Liver (tissue), 3 donors: Measurements from ENCODE around the gene RMND5A.

Experiments used
- ATF3 ChIP-seq: IDR thresholded peaks from 2 replicates; pipeline ENCODE4 v1.6.1; 2016; ENCODE audit warnings: antibody characterized with exemption
- CTCF ChIP-seq: fragments of 150-350 bp; IDR thresholded peaks from 2 replicates; pipeline ENCODE4 v1.5.1; 2017; ENCODE audit warnings: improper control_type of control experiment, low read depth, low read length; ENCODE audit not compliant: missing input control
- EGR1 ChIP-seq, 2 donors: IDR thresholded peaks; 2 replicates each; pipeline ENCODE4 v1.6.1; 2016 to 2018; ENCODE audit warnings: antibody characterized with exemption in 2 of 2, low read depth in 2 of 2
- GABPA ChIP-seq, 2 donors: IDR thresholded peaks in 1 of 2; conservative IDR thresholded peaks in 1 of 2; 2 replicates each; pipeline ENCODE4 v1.6.1; 2016; ENCODE audit warnings: antibody characterized with exemption in 2 of 2, mild to moderate bottlenecking in 1 of 2, moderate library complexity in 1 of 2
- HNF4A ChIP-seq, 2 donors: conservative IDR thresholded peaks; 2 replicates each; pipeline ENCODE4 v1.6.1; 2016; ENCODE audit warnings: antibody characterized with exemption in 2 of 2, mild to moderate bottlenecking in 2 of 2
- HNF4G ChIP-seq: IDR thresholded peaks from 2 replicates; pipeline ENCODE4 v1.6.1; 2016; ENCODE audit warnings: antibody characterized with exemption
- JUND ChIP-seq, 2 donors: IDR thresholded peaks; 2 replicates each; pipeline ENCODE4 v1.6.1; 2016; ENCODE audit warnings: antibody characterized with exemption in 2 of 2
- RAD21 ChIP-seq, 2 donors: IDR thresholded peaks; 2 replicates each; pipeline ENCODE4 v1.6.1; 2016; ENCODE audit warnings: antibody characterized with exemption in 2 of 2, mild to moderate bottlenecking in 2 of 2
- REST ChIP-seq: IDR thresholded peaks from 2 replicates; pipeline ENCODE4 v1.6.1; 2016; ENCODE audit warnings: antibody characterized with exemption, mild to moderate bottlenecking
- RXRA ChIP-seq, 2 donors: IDR thresholded peaks; 2 replicates each; pipeline ENCODE4 v1.6.1; 2017 to 2018; ENCODE audit warnings: antibody characterized with exemption in 2 of 2, mild to moderate bottlenecking in 1 of 2
- TAF1 ChIP-seq: conservative IDR thresholded peaks from 2 replicates; pipeline ENCODE4 v1.6.1; 2016; ENCODE audit warnings: antibody characterized with exemption, mild to moderate bottlenecking
- YY1 ChIP-seq: IDR thresholded peaks from 2 replicates; pipeline ENCODE4 v1.6.1; 2016; ENCODE audit warnings: antibody characterized with exemption, mild to moderate bottlenecking
- donor health status: healthy.
- donor health status: healthy.

GRCh38 chr2:86752934-86753333, 32.8 kb downstream of the RMND5A start:
- no peak for TF ChIP-seq CTCF
- no peak for TF ChIP-seq GABPA (IDR thresholded peaks at IDR 0.05 in 1 of 2, conservative IDR thresholded peaks at IDR 0.05 in 1 of 2)
- TF ChIP-seq HNF4A (conservative IDR thresholded peaks at IDR 0.05): peak in 1 of 2 donors; percentile 5
- no peak for TF ChIP-seq ATF3
- TF ChIP-seq REST: no peak
- TF ChIP-seq RAD21 (IDR thresholded peaks at IDR 0.05): no peak
- TF ChIP-seq YY1: no peak
- TF ChIP-seq EGR1 (IDR thresholded peaks at IDR 0.05; ENCODE audit: low read depth in 2 of 2): no peak
- no peak for TF ChIP-seq JUND (IDR thresholded peaks at IDR 0.05)
- no peak for TF ChIP-seq HNF4G
- no peak for TF ChIP-seq TAF1
- TF ChIP-seq RXRA (IDR thresholded peaks at IDR 0.05): no peak
